Body of pancreas (tissue), 4 donors: Measurements from ENCODE around the gene PABPN1. TPM values are rescaled to one million over a fixed set of nuclear protein-coding genes. Genes with fewer than 3 reads are reported as not detected.

Experiments used
- ATAC-seq: fragments of 150-250 bp; one replicate; pipeline ENCODE4 v1.9.1; 2016
- DNase-seq, 4 donors: peaks; one replicate each; pipeline ENCODE4 v3.0.0-alpha.2; 2019
- H3K27ac ChIP-seq, 4 donors: fragments of 200-600 bp; sonication (generic); 1 replicate in 3 of 4; 2 replicates in 1 of 4; pipeline versions ENCODE4 v1.5.1 to v1.6.1; 2016 to 2019; ENCODE audit warnings: mild to moderate bottlenecking in 1 of 4, mixed read lengths in 1 of 4, moderate library complexity in 1 of 4
- H3K27me3 ChIP-seq, 2 donors: fragments of 200-600 bp; sonication (generic); one replicate each; pipeline ENCODE4 v1.6.0; 2016; ENCODE audit warnings: mild to moderate bottlenecking in 1 of 2
- H3K36me3 ChIP-seq, 2 donors: fragments of 200-600 bp; sonication (generic); replicated peaks in 1 of 2; 2 replicates each; pipeline ENCODE4 v1.5.1; 2016; ENCODE audit warnings: low read depth in 2 of 2; ENCODE audit not compliant: insufficient read depth in 1 of 2
- H3K4me1 ChIP-seq: fragments of 200-600 bp; sonication (generic); one replicate; pipeline ENCODE4 v1.6.0; 2016
- H3K4me3 ChIP-seq, 2 donors: fragments of 200-600 bp; sonication (generic); 1 replicate in 1 of 2; 2 replicates in 1 of 2; pipeline ENCODE4 v1.5.1; 2016 to 2019
- H3K9me3 ChIP-seq, 3 donors: fragments of 200-600 bp; sonication (generic); 1 replicate in 2 of 3; 2 replicates in 1 of 3; pipeline ENCODE4 v1.5.1; 2016
- POLR2A ChIP-seq, 3 donors: fragments of 450-650 bp; IDR thresholded peaks; one replicate each; pipeline ENCODE4 v1.6.1; 2016; ENCODE audit warnings: antibody characterized with exemption in 3 of 3, mild to moderate bottlenecking in 2 of 3
- WGBS, 2 donors: methylation state at CpG; one replicate each; pipeline ENCODE4 v1.1.5; 2017; 5-methylcytosine and 5-hydroxymethylcytosine counted together
- intact Hi-C: fragments of 100-400 bp; cut with DNase I; formaldehyde crosslinking; loops from one replicate; pipeline ENCODE4 v1.15.1; 2023
- total RNA-seq, 2 donors: library from RNA; depleted of rRNA; stranded (reverse); fragments of >200 nt; gene quantifications; one replicate each; pipeline ENCODE4 v1.1.0, GENCODE V29; 2016
- TF ChIP-seq, protein P1 (sequence below), 7 experiments: fragments of 450-650 bp in 4 of 7; fragments of 200-600 bp in 3 of 7; sonication (generic) in 3 of 7; IDR thresholded peaks; one replicate each; pipeline ENCODE4 v1.5.1; 2016 to 2019; ENCODE audit warnings: antibody characterized with exemption in 7 of 7

Gene PABPN1
- total RNA-seq, 2 donors from 2014 or later, result 28.8 to 46.8 TPM

DNA sequence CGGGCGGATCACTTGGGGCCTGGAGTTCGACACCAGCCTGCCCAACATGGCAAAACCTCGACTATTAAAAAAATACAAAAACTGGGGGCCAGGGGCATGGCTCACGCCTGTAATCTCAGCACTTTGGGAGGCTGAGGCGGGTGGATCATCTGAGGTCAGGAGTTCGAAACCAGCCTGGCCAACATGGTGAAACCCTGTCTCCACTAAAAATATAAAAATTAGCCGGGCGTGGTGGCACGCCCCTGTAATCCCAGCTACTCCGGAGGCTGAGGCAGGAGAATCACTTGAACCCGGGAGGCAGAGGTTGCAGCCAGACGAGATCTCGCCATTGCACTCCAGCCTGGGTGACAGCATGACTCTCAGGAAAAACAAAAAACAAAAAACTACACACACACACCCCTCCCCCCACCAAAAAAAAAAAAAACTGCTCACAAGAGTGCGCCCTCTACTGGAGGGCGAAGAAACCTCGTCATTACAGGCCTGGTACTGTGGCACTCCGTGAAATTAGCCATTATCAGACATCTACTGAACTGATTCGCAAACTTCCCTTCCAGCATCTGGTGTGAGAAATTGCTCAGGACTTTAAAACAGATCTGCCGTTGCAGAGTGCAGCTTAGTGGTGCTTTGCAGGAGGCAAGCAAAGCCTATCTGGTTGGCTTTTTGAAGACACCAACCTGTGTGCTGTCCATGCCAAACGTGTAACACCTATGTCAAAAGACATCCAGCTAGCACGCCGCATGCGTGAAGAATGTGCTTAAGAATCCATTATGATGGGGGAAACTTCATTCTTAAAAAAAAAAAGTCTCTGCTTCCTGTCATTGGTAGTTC is 26.3 kb upstream of the PABPN1 start:
- Histone ChIP-seq H3K36me3 (no peaks in the 10 kb centered on the region), H3K27ac (peak overlapping the region in 1 of 4 donors; percentile 6), H3K4me3 (no peak overlapping the region), H3K27me3 (no peaks in the 10 kb centered on the region), H3K4me1 (peaks cover 22% of the 10 kb centered on the region), H3K9me3 (no peaks in the 10 kb centered on the region)
- ATAC-seq, result peak; percentile 84
- WGBS, 2 donors, result 22 to 27% methylated on average over 23 to 24 of the region's 24 CpGs
- intact Hi-C loops, result no loop called here
- DNase-seq, result peak; percentile 54 to 72 (median 61)
- peak in 2 of 3 donors; percentile 17 to 23 for TF ChIP-seq POLR2A (IDR thresholded peaks at IDR 0.05)
- TF ChIP-seq, protein P1, sequence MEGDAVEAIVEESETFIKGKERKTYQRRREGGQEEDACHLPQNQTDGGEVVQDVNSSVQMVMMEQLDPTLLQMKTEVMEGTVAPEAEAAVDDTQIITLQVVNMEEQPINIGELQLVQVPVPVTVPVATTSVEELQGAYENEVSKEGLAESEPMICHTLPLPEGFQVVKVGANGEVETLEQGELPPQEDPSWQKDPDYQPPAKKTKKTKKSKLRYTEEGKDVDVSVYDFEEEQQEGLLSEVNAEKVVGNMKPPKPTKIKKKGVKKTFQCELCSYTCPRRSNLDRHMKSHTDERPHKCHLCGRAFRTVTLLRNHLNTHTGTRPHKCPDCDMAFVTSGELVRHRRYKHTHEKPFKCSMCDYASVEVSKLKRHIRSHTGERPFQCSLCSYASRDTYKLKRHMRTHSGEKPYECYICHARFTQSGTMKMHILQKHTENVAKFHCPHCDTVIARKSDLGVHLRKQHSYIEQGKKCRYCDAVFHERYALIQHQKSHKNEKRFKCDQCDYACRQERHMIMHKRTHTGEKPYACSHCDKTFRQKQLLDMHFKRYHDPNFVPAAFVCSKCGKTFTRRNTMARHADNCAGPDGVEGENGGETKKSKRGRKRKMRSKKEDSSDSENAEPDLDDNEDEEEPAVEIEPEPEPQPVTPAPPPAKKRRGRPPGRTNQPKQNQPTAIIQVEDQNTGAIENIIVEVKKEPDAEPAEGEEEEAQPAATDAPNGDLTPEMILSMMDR (IDR thresholded peaks at IDR 0.05), result peak; percentile 68 to 99 (median 89)

DNA sequence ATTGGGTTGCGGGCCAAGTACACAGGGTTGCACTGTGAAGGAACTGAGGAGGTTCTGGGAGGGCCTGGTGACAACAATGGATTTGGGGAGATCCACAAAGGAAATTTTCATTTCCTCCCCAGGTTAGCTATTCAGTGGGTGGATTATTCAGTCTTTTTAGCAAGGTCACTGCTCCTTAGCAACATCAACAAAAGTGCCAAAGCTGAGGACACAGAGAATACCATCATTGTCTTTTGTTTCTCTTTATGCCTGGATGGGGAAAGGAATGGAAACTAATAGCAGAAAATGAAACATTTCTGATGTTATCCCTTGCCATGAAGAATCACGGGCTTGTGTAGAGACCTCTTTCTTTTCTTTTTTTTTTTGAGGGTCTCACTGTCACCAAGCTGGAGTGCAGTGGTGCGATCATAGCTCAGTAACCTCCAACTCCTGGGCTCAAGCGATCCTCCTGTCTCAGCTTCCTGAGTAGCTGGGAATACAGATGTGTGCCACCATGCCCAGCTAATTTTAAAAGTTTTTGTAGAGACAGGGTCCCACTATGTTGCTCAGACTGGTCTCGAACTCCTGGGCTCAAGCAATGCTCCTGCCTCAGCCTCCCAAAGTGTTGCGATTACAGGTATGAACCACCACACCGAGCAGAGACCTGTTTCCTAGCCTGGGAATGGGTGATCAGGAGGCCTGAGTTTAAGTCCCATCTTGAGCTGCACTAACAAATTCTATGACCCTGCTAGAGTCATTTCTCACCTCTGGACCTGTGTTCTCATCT is 25.1 kb upstream of the PABPN1 start:
- ATAC-seq, result no peak
- no peak for TF ChIP-seq POLR2A (IDR thresholded peaks at IDR 0.05)
- TF ChIP-seq, protein P1 (IDR thresholded peaks at IDR 0.05), result no peak
- no peaks in the 10 kb centered on the region for H3K36me3 ChIP-seq
- 89 to 90% methylated on average over 7 of the region's 7 CpGs for WGBS, 2 donors
- H3K27me3 ChIP-seq, result no peaks in the 10 kb centered on the region
- no peaks in the 10 kb centered on the region for H3K9me3 ChIP-seq
- intact Hi-C loops, result no loop called here
- peaks cover 30% of the 10 kb centered on the region for H3K4me1 ChIP-seq
- no peak for DNase-seq
- no peak overlapping the region for H3K4me3 ChIP-seq
- H3K27ac ChIP-seq, result no peak overlapping the region

DNA sequence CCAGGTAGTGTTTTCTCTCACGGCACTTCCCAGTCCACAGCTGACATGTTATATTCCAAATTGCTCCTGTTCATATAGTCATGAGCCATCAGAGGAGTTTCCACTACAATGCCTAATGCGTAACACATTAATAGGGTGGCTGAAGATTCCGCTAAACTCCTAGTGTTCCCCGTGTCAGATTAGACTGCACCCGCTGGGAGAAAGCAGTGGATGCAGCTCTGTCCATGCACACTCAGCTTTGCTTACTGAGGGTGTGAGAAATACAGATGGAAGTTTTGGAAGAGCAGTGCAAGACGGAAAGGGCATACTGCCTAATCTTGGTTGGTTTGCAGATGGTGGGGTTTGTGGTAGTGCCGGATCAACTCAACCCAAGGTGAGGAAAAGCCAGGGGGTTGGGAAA is 24.2 kb upstream of the PABPN1 start:
- no peak for TF ChIP-seq POLR2A (IDR thresholded peaks at IDR 0.05)
- TF ChIP-seq, protein P1 (IDR thresholded peaks at IDR 0.05), result no peak
- Histone ChIP-seq H3K27ac (no peak overlapping the region), H3K36me3 (no peaks in the 10 kb centered on the region), H3K27me3 (no peaks in the 10 kb centered on the region), H3K9me3 (no peaks in the 10 kb centered on the region), H3K4me1 (peaks cover 30% of the 10 kb centered on the region), H3K4me3 (no peak overlapping the region)
- no peak for DNase-seq
- no peak for ATAC-seq
- 84 to 85% methylated on average over 4 to 7 of the region's 7 CpGs for WGBS, 2 donors
- intact Hi-C loops, result no loop called here

DNA sequence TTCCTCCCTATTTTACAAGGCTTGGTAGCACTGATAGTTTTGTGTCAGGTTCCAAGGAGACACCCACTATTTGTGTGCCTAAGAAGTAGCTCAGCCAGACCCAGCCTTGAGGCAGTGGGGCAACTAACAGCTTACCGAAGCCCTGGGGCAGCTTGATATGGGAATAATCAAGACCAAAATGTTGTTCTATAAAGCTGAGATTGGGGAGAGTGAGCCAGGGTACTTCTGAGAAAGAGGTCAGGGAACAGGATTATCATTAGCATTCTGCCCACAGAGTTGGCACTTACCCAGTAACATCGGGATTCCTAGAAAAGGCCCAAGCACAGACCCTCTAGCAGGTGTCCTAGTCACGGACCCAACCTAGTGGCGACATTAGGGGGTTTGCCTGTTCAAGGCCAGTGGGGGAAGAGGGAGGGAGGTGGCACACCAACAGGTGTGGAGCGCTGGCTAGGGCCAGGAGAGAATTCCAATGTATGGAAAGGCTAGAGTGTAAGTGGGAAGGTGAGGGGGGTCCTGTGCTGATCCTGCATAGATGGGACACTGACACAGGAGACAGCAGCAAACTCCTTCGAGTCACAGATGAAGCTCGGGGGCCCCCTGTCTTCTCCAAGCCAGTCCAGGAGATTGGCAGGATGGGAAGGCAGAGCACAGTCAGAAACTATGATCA is 23.5 kb upstream of the PABPN1 start:
- no peak overlapping the region for H3K27ac ChIP-seq
- ATAC-seq (no peak), DNase-seq (no peak)
- intact Hi-C loops, result no loop called here
- TF ChIP-seq POLR2A (IDR thresholded peaks at IDR 0.05), result no peak
- TF ChIP-seq, protein P1 (IDR thresholded peaks at IDR 0.05), result no peak
- no peaks in the 10 kb centered on the region for H3K27me3 ChIP-seq
- no peaks in the 10 kb centered on the region for H3K9me3 ChIP-seq
- no peaks in the 10 kb centered on the region for H3K36me3 ChIP-seq
- WGBS, 2 donors, result 75 to 84% methylated on average over 7 of the region's 7 CpGs
- no peak overlapping the region for H3K4me3 ChIP-seq
- peaks cover 31% of the 10 kb centered on the region for H3K4me1 ChIP-seq
